Measurements from ENCODE around the gene PTPN4.

DNA sequence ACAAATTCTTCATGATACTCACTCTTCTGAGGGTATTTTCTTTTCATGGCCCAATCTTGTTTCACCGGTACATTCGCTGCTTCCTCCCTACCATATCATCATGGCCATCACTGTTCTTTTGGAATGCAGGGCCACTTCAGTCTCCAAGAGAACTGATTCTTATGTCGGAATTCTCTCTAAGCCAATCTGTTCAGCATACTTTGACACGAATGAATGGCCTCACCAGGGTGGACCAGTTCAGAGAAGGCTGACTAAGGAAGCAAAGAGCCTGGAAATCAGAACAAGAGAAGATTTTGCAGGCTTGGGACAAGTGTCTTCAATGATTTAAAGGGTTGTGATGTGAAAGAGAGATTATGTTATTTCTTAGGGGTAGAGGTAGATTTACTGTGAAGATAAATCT is 248.1 kb downstream of the PTPN4 start:
- TF ChIP-seq CTCF (conservative IDR thresholded peaks at IDR 0.05 in 1 of 2, IDR thresholded peaks at IDR 0.05 in 1 of 2; ENCODE audit: low read depth in 1 of 2, low read length in 2 of 2) (no peak), EZH2 (IDR thresholded peaks at IDR 0.05; ENCODE audit: low read length, missing control alignments) (no peak)
